Epithelial cell of esophagus (primary cell): ENCODE data around the gene AHI1.

Experiments
- DNase-seq: peaks from one replicate; pipeline ENCODE4 v3.0.0; 2010; ENCODE audit warnings: low read depth
- H3K4me3 ChIP-seq: 2 replicates; pipeline ENCODE4 v1.5.1; 2011; ENCODE audit warnings: mild to moderate bottlenecking, low read length, control low read depth
- CTCF ChIP-seq: IDR thresholded peaks from 2 replicates; pipeline ENCODE4 v1.5.1; 2011; ENCODE audit warnings: low read depth, mild to moderate bottlenecking, low read length, control low read depth, inconsistent platforms; ENCODE audit not compliant: insufficient read depth; ENCODE audit errors: missing control alignments

The AHI1 gene

GRCh38 chr6:135438907-135439535, 58.5 kb downstream of the AHI1 start:
- TF ChIP-seq CTCF, result peak; percentile 44
- DNase-seq, result peak; percentile 50
- H3K4me3 ChIP-seq, result no peak overlapping the region

GRCh38 chr6:135434991-135435390, 62.5 kb downstream of the AHI1 start:
- no peak for DNase-seq
- no peak overlapping the region for H3K4me3 ChIP-seq
- TF ChIP-seq CTCF, result no peak

DNA sequence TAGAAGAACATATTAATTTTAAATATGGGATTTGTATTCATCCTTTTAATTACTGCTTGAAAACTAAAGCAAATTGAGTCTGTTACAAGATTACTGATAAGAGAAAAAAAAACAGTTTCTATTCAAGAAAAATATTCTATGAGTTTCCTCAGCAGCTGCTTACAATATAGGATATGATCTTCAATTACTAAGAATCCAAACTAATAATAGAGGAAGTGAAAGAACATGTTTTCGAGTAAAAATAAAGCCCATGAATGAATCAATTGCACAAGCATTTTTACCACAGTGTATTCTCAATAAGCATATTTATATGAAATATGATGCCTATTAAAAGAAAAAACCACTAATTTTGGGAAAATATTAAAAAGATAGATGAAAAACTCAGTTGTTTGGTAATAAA, 63.4 kb downstream of the AHI1 start:
- DNase-seq, result no peak
- no peak overlapping the region for H3K4me3 ChIP-seq
- TF ChIP-seq CTCF, result no peak

- no peak overlapping the region for H3K4me3 ChIP-seq
- TF ChIP-seq CTCF, result no peak
Measured at GRCh38 chr6:135428078-135428477, 69.5 kb downstream of the AHI1 start.

GRCh38 chr6:135426833-135427232, 70.7 kb downstream of the AHI1 start:
- no peak for DNase-seq
- TF ChIP-seq CTCF, result no peak
- no peak overlapping the region for H3K4me3 ChIP-seq

More at GRCh38 chr6:135428078-135428477, 69.5 kb downstream of the AHI1 start:
- DNase-seq, result no peak

- DNase-seq, result no peak
- TF ChIP-seq CTCF, result no peak
- H3K4me3 ChIP-seq, result no peak overlapping the region
Measured at GRCh38 chr6:135424385-135424784, 73.2 kb downstream of the AHI1 start.

DNA sequence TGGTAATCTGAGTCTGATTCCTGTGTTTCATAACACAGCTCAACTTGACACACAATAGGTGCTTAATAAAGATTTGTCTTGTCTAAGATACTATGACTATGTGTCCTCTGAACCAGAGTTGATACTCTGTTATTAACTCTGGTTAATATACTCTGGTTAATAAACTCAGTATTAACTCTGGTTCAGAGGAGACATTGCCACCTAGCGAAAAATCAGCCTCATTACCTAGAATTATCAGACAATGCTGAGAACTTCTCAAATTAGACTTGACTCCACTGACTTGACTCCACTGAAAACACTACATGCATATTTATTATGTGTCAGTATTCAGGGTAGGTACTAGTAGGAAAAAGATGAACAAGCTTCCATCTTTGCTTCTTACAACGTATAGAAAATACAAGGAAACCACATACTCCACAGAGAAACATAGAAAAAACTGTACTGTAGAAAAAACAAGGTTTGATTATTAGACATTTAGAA, 73.9 kb downstream of the AHI1 start:
- TF ChIP-seq CTCF, result peak; percentile 79
- peak; percentile 54 for DNase-seq
- no peak overlapping the region for H3K4me3 ChIP-seq
